CD4-positive, alpha-beta memory T cell (primary cell): ENCODE measurements around the gene ATP5PD. TPM values are rescaled to one million over a fixed set of nuclear protein-coding genes. Genes with fewer than 3 reads are reported as not detected.
"Not testable (repeated sequence)": the region's sequence is repeated elsewhere in the genome, so short reads cannot be mapped to it uniquely, and the experiment has no call there.

Experiments
- CTCF ChIA-PET: fragments of 350-600 bp; sonication (Branson Sonifier 250); formaldehyde crosslinking; loops from one replicate; lab custom pipeline; 2021; ENCODE audit warnings: inconsistent platforms; ENCODE audit not compliant: partially characterized antibody; lab: Charles Lee
- POLR2A ChIA-PET: fragments of 350-600 bp; sonication (Branson Sonifier 250); formaldehyde crosslinking; loops from one replicate; lab custom pipeline; 2021; ENCODE audit not compliant: partially characterized antibody; lab: Charles Lee
- DNase-seq, 5 donors: peaks; one replicate each; pipeline versions ENCODE4 v3.0.0 to v3.0.0-alpha.2; 2020 to 2022; ENCODE audit warnings: mixed read lengths in 1 of 5
- H3K27ac ChIP-seq: one replicate; pipeline ENCODE4 v1.7.0; 2013; ENCODE audit warnings: low read depth, low read length
- H3K27me3 ChIP-seq: 2 replicates; pipeline ENCODE4 v1.7.0; 2013; ENCODE audit warnings: mild to moderate bottlenecking, low read length, moderate library complexity; ENCODE audit not compliant: insufficient read depth
- H3K36me3 ChIP-seq: 2 replicates; pipeline ENCODE4 v1.7.0; 2013; ENCODE audit warnings: mild to moderate bottlenecking, low read length, moderate library complexity; ENCODE audit not compliant: insufficient read depth
- H3K4me1 ChIP-seq: 2 replicates; pipeline ENCODE4 v1.7.0; 2013; ENCODE audit warnings: mild to moderate bottlenecking, low read length, moderate library complexity; ENCODE audit not compliant: insufficient read depth
- H3K4me3 ChIP-seq, 2 donors: one replicate each; pipeline ENCODE4 v1.7.0; 2013; ENCODE audit warnings: low read length in 2 of 2, mild to moderate bottlenecking in 1 of 2
- H3K9me3 ChIP-seq, 2 donors: one replicate each; pipeline ENCODE4 v1.7.0; 2013; ENCODE audit warnings: low read length in 2 of 2, control low read depth in 1 of 2; ENCODE audit not compliant: control insufficient read depth in 1 of 2
- H3K27ac Mint-ChIP-seq, 7 donors: one replicate each; pipeline ENCODE4 v1.8.0; 2020 to 2021; ENCODE audit warnings: mixed read lengths in 7 of 7, mild to moderate bottlenecking in 6 of 7, inconsistent platforms in 3 of 7, moderate library complexity in 3 of 7
- H3K27me3 Mint-ChIP-seq, 2 donors: one replicate each; pipeline ENCODE4 v1.8.0; 2020 to 2021; ENCODE audit warnings: mixed read lengths in 2 of 2
- H3K36me3 Mint-ChIP-seq, 2 donors: one replicate each; pipeline ENCODE4 v1.8.0; 2020 to 2021; ENCODE audit warnings: mixed read lengths in 2 of 2, inconsistent platforms in 1 of 2, mild to moderate bottlenecking in 1 of 2
- H3K4me1 Mint-ChIP-seq, 4 donors: one replicate each; pipeline ENCODE4 v1.8.0; 2020 to 2021; ENCODE audit warnings: mixed read lengths in 4 of 4, mild to moderate bottlenecking in 1 of 4
- H3K4me3 Mint-ChIP-seq, 8 donors: one replicate each; pipeline ENCODE4 v1.8.0; 2020 to 2021; ENCODE audit warnings: mixed read lengths in 8 of 8, mild to moderate bottlenecking in 7 of 8, moderate library complexity in 6 of 8, inconsistent platforms in 3 of 8
- H3K9me3 Mint-ChIP-seq, 8 donors: one replicate each; pipeline ENCODE4 v1.8.0; 2020 to 2021; ENCODE audit warnings: mixed read lengths in 8 of 8, mild to moderate bottlenecking in 5 of 8, inconsistent platforms in 3 of 8, moderate library complexity in 1 of 8
- intact Hi-C: fragments of 100-400 bp; cut with micrococcal nuclease; formaldehyde crosslinking; loops from one replicate; pipeline ENCODE4 v1.15.1; 2023
- polyA plus RNA-seq, 2 donors: library from polyadenylated mRNA; unstranded; fragments of 300-500 nt; fragmentation: Illumina TruSeq; gene quantifications; one replicate each; pipeline ENCODE4 v1.2.3, GENCODE V29; 2021
- total RNA-seq, 2 experiments: library from RNA; stranded (reverse); gene quantifications; one replicate each; pipeline ENCODE4 v1.2.3, GENCODE V29; 2021

Gene ATP5PD
- total and polyA plus RNA-seq, 4 experiments from 2014 or later, result 167 to 552 (median 300) TPM

GRCh38 chr17:75025398-75025734 lies 21.4 kb downstream of the ATP5PD start:
- H3K27ac ChIP-seq, intact Hi-C loops, H3K9me3 Mint-ChIP-seq, H3K27me3 Mint-ChIP-seq, DNase-seq, H3K27me3 ChIP-seq, H3K4me3 ChIP-seq, H3K9me3 ChIP-seq: not testable (repeated sequence)
- Histone ChIP-seq H3K4me1 (peaks cover 11% of the 10 kb centered on the region), H3K36me3 (peaks cover 19% of the 10 kb centered on the region)
- H3K27ac Mint-ChIP-seq, result peak overlapping the region in 6 of 7 donors; percentile 3 to 86 (median 58)
- ChIA-PET CTCF (interaction anchor here (0.9 to 3.4 kb wide), 3 partner anchors 11 to 64 kb away, joined by 3 to 18 read pairs (median 3); no protein-coding TSS in a partner anchor), POLR2A (interaction anchor here (1.1 to 3.3 kb wide), 6 partner anchors 10 to 147 kb away, joined by 3 to 32 read pairs (median 4); partner anchors contain the start of genes ATP5PD, CDR2L, KCTD2 and MRPL58)
- H3K36me3 Mint-ChIP-seq, result peaks cover 25 to 26% of the 10 kb centered on the region in 2 donors
- H3K4me1 Mint-ChIP-seq, result peaks cover 10 to 21% (median 15%) of the 10 kb centered on the region in 4 donors
- H3K4me3 Mint-ChIP-seq, result peak overlapping the region in 5 of 8 donors; percentile 59 to 73 (median 70)

GRCh38 chr17:75024686-75025397 lies 21.9 kb downstream of the ATP5PD start:
- POLR2A ChIA-PET, result interaction anchor here (1.2 to 3.3 kb wide), 6 partner anchors 7 to 147 kb away, joined by 3 to 32 read pairs (median 4); partner anchors contain the start of genes ATP5PD, KCTD2 and MRPL58
- Histone ChIP-seq H3K27ac (no peak overlapping the region), H3K4me3 (no peak overlapping the region), H3K27me3 (no peaks in the 10 kb centered on the region), H3K4me1 (peaks cover 11% of the 10 kb centered on the region), H3K36me3 (peaks cover 24% of the 10 kb centered on the region), H3K9me3 (no peaks in the 10 kb centered on the region)
- H3K9me3 Mint-ChIP-seq, result peaks cover 0 to 3% (median 0%) of the 10 kb centered on the region in 8 donors
- no peaks in the 10 kb centered on the region for H3K27me3 Mint-ChIP-seq
- peaks cover 27 to 28% of the 10 kb centered on the region in 2 donors for H3K36me3 Mint-ChIP-seq
- CTCF ChIA-PET, result interaction anchor here (0.9 to 3.4 kb wide), 3 partner anchors 12 to 64 kb away, joined by 3 to 18 read pairs (median 3); no protein-coding TSS in a partner anchor
- H3K4me1 Mint-ChIP-seq, result peaks cover 10 to 19% (median 14%) of the 10 kb centered on the region in 4 donors
- peak overlapping the region in 5 of 8 donors; percentile 59 to 73 (median 70) for H3K4me3 Mint-ChIP-seq
- H3K27ac Mint-ChIP-seq, result peak overlapping the region in 5 of 7 donors; percentile 36 to 86 (median 77)
- DNase-seq, result peak; percentile 29 to 56 (median 41)
- intact Hi-C loops, result no loop called here

GRCh38 chr17:75020331-75021110 lies 26.2 kb downstream of the ATP5PD start:
- Histone ChIP-seq H3K27ac (no peak overlapping the region), H3K4me1 (peaks cover 10% of the 10 kb centered on the region), H3K27me3 (no peaks in the 10 kb centered on the region), H3K4me3 (no peak overlapping the region), H3K36me3 (peaks cover 45% of the 10 kb centered on the region), H3K9me3 (no peaks in the 10 kb centered on the region)
- Mint-ChIP-seq H3K36me3 (peaks cover 43 to 53% of the 10 kb centered on the region in 2 donors), H3K4me3 (no peak overlapping the region), H3K9me3 (peaks cover 0 to 2% (median 0%) of the 10 kb centered on the region in 8 donors), H3K27ac (peak overlapping the region in 1 of 7 donors; percentile 57), H3K4me1 (peaks cover 14 to 22% (median 17%) of the 10 kb centered on the region in 4 donors), H3K27me3 (no peaks in the 10 kb centered on the region)
- CTCF ChIA-PET, result interaction anchor here (1.3 to 2.0 kb wide), 2 partner anchors 47 to 59 kb away, joined by 3 to 8 read pairs; no protein-coding TSS in a partner anchor
- POLR2A ChIA-PET, result interaction anchor here (1.6 kb wide), 1 partner anchor 16 kb away, joined by 3 read pairs; no protein-coding TSS in a partner anchor
- no peak for DNase-seq
- intact Hi-C loops, result no loop called here

- H3K27ac Mint-ChIP-seq, result peak overlapping the region in 1 of 7 donors; percentile 57
Observed at GRCh38 chr17:75019710-75020109, 27.1 kb downstream of the ATP5PD start.

GRCh38 chr17:75019146-75019545 lies 27.6 kb downstream of the ATP5PD start:
- H3K4me3 Mint-ChIP-seq, result no peak overlapping the region
- CTCF ChIA-PET, result interaction anchor here (0.8 to 2.0 kb wide), 3 partner anchors 11 to 58 kb away, joined by 3 to 8 read pairs (median 3); no protein-coding TSS in a partner anchor

More at GRCh38 chr17:75019710-75020109, 27.1 kb downstream of the ATP5PD start:
- Mint-ChIP-seq H3K27me3 (no peaks in the 10 kb centered on the region), H3K4me3 (no peak overlapping the region), H3K4me1 (peaks cover 12 to 20% (median 17%) of the 10 kb centered on the region in 4 donors), H3K36me3 (peaks cover 46 to 58% of the 10 kb centered on the region in 2 donors), H3K9me3 (peaks cover 0 to 2% (median 0%) of the 10 kb centered on the region in 8 donors)
- no peak overlapping the region for H3K27ac ChIP-seq
- intact Hi-C loops, result no loop called here
- H3K4me3 ChIP-seq, result no peak overlapping the region
- peaks cover 45% of the 10 kb centered on the region for H3K36me3 ChIP-seq
- H3K27me3 ChIP-seq, result no peaks in the 10 kb centered on the region
- CTCF ChIA-PET, result interaction anchor here (0.8 to 2.0 kb wide), 3 partner anchors 10 to 58 kb away, joined by 3 to 8 read pairs (median 3); no protein-coding TSS in a partner anchor
- no peak for DNase-seq
- peaks cover 1% of the 10 kb centered on the region for H3K4me1 ChIP-seq
- POLR2A ChIA-PET, result no interaction called here
- no peaks in the 10 kb centered on the region for H3K9me3 ChIP-seq

GRCh38 chr17:75013092-75013559 lies 33.6 kb downstream of the ATP5PD start:
- Mint-ChIP-seq H3K27ac (peak overlapping the region; percentile 80 to 94 (median 92)), H3K36me3 (peaks cover 13 to 22% of the 10 kb centered on the region in 2 donors), H3K4me1 (peaks cover 22 to 44% (median 33%) of the 10 kb centered on the region in 4 donors), H3K9me3 (peaks cover 0 to 2% (median 0%) of the 10 kb centered on the region in 8 donors), H3K4me3 (peak overlapping the region; percentile 93 to 98 (median 96)), H3K27me3 (no peaks in the 10 kb centered on the region)
- Histone ChIP-seq H3K9me3 (no peaks in the 10 kb centered on the region), H3K4me3 (peak overlapping the region; percentile 85 to 90), H3K4me1 (peaks cover 19% of the 10 kb centered on the region), H3K27ac (peak overlapping the region; percentile 71), H3K27me3 (no peaks in the 10 kb centered on the region), H3K36me3 (peaks cover 6% of the 10 kb centered on the region)
- intact Hi-C loops, result no loop called here
- DNase-seq, result no peak
- ChIA-PET POLR2A (interaction anchor here (0.8 to 4.3 kb wide), 28 partner anchors 9 to 503 kb away, joined by 3 to 91 read pairs (median 8); partner anchors contain the start of genes ARMC7, ATP5PD, CDR2L and FDXR), CTCF (interaction anchor here (0.9 to 9.5 kb wide), 23 partner anchors 9 to 188 kb away, joined by 3 to 89 read pairs (median 8); partner anchors contain the start of genes ATP5PD, CDR2L, HID1 and KCTD2)

More at GRCh38 chr17:75019146-75019545, 27.6 kb downstream of the ATP5PD start:
- no peaks in the 10 kb centered on the region for H3K27me3 Mint-ChIP-seq
- Histone ChIP-seq H3K36me3 (peaks cover 45% of the 10 kb centered on the region), H3K9me3 (no peaks in the 10 kb centered on the region), H3K27ac (no peak overlapping the region), H3K27me3 (no peaks in the 10 kb centered on the region), H3K4me3 (no peak overlapping the region), H3K4me1 (no peaks in the 10 kb centered on the region)
- no peak for DNase-seq
- H3K4me1 Mint-ChIP-seq, result peaks cover 14 to 19% (median 17%) of the 10 kb centered on the region in 4 donors
- intact Hi-C loops, result no loop called here
- POLR2A ChIA-PET, result no interaction called here
- H3K27ac Mint-ChIP-seq, result no peak overlapping the region
- H3K36me3 Mint-ChIP-seq, result peaks cover 46 to 59% of the 10 kb centered on the region in 2 donors
- H3K9me3 Mint-ChIP-seq, result peaks cover 0 to 2% (median 0%) of the 10 kb centered on the region in 8 donors
